CD8-positive, alpha-beta memory T cell (primary cell): ENCODE data around the gene APP. TPM values are rescaled to one million over a fixed set of nuclear protein-coding genes. Genes with fewer than 3 reads are reported as not detected.

Experiments used
- CTCF ChIA-PET: fragments of 350-600 bp; sonication (Branson Sonifier 250); formaldehyde crosslinking; loops from one replicate; lab custom pipeline; 2021; ENCODE audit warnings: antibody characterized with exemption; lab: Charles Lee
- POLR2A ChIA-PET: fragments of 350-600 bp; sonication (Branson Sonifier 250); formaldehyde crosslinking; loops from one replicate; lab custom pipeline; 2021; ENCODE audit warnings: antibody characterized with exemption; lab: Charles Lee
- DNase-seq, 5 donors: peaks; one replicate each; pipeline versions ENCODE4 v3.0.0 to v3.0.0-alpha.2; 2020 to 2022; ENCODE audit warnings: mixed read lengths in 1 of 5
- H3K27ac ChIP-seq: one replicate; pipeline ENCODE4 v1.7.0; 2013; ENCODE audit warnings: low read depth, mild to moderate bottlenecking, low read length, moderate library complexity
- H3K27me3 ChIP-seq: 2 replicates; pipeline ENCODE4 v1.7.0; 2013; ENCODE audit warnings: low read length, mild to moderate bottlenecking; ENCODE audit not compliant: insufficient read depth, poor library complexity, severe bottlenecking
- H3K36me3 ChIP-seq: 2 replicates; pipeline ENCODE4 v1.7.0; 2013; ENCODE audit warnings: mild to moderate bottlenecking, low read length, moderate library complexity; ENCODE audit not compliant: insufficient read depth
- H3K4me1 ChIP-seq: 2 replicates; pipeline ENCODE4 v1.7.0; 2013; ENCODE audit warnings: mild to moderate bottlenecking, low read length, moderate library complexity; ENCODE audit not compliant: insufficient read depth
- H3K4me3 ChIP-seq: 2 replicates; pipeline ENCODE4 v1.7.0; 2013; ENCODE audit warnings: mild to moderate bottlenecking, low read length
- H3K9me3 ChIP-seq: 2 replicates; pipeline ENCODE4 v1.7.0; 2013; ENCODE audit warnings: mild to moderate bottlenecking, low read length
- H3K27ac Mint-ChIP-seq, 8 donors: one replicate each; pipeline ENCODE4 v1.8.0; 2020 to 2021; ENCODE audit warnings: mixed read lengths in 8 of 8, mild to moderate bottlenecking in 6 of 8, inconsistent platforms in 3 of 8, moderate library complexity in 3 of 8
- H3K27me3 Mint-ChIP-seq, 2 donors: one replicate each; pipeline ENCODE4 v1.8.0; 2020 to 2021; ENCODE audit warnings: mixed read lengths in 2 of 2, mild to moderate bottlenecking in 1 of 2, moderate library complexity in 1 of 2
- H3K36me3 Mint-ChIP-seq, 3 donors: one replicate each; pipeline ENCODE4 v1.8.0; 2020 to 2021; ENCODE audit warnings: mixed read lengths in 3 of 3, inconsistent platforms in 1 of 3, mild to moderate bottlenecking in 1 of 3
- H3K4me1 Mint-ChIP-seq, 3 donors: one replicate each; pipeline ENCODE4 v1.8.0; 2020 to 2021; ENCODE audit warnings: mixed read lengths in 3 of 3, inconsistent platforms in 1 of 3, mild to moderate bottlenecking in 1 of 3
- H3K4me3 Mint-ChIP-seq, 7 donors: one replicate each; pipeline ENCODE4 v1.8.0; 2020 to 2021; ENCODE audit warnings: mixed read lengths in 7 of 7, mild to moderate bottlenecking in 6 of 7, moderate library complexity in 4 of 7, inconsistent platforms in 2 of 7
- H3K9me3 Mint-ChIP-seq, 5 donors: one replicate each; pipeline ENCODE4 v1.8.0; 2020 to 2022; ENCODE audit warnings: mixed read lengths in 5 of 5, mild to moderate bottlenecking in 3 of 5, moderate library complexity in 2 of 5, inconsistent platforms in 1 of 5
- polyA plus RNA-seq: library from polyadenylated mRNA; unstranded; fragments of 300-500 nt; fragmentation: Illumina TruSeq; gene quantifications from one replicate; pipeline ENCODE4 v1.2.3, GENCODE V29; 2021
- total RNA-seq, 2 experiments: library from RNA; stranded (reverse); gene quantifications; one replicate each; pipeline ENCODE4 v1.2.3, GENCODE V29; 2021

Gene APP
- total and polyA plus RNA-seq, 3 experiments from 2014 or later: 5.3 to 15.3 (median 15.2) TPM

- CTCF ChIA-PET: no interaction called here
- Histone ChIP-seq H3K4me1 (peaks cover 6% of the 10 kb centered on the region), H3K4me3 (no peak overlapping the region), H3K36me3 (no peaks in the 10 kb centered on the region), H3K27me3 (no peaks in the 10 kb centered on the region), H3K27ac (no peak overlapping the region), H3K9me3 (no peaks in the 10 kb centered on the region)
- no peak overlapping the region for H3K4me3 Mint-ChIP-seq
- H3K4me1 Mint-ChIP-seq: no peaks in the 10 kb centered on the region
- H3K9me3 Mint-ChIP-seq: no peaks in the 10 kb centered on the region
- POLR2A ChIA-PET: no interaction called here
- no peak for DNase-seq
- peaks cover 0 to 2% (median 0%) of the 10 kb centered on the region in 3 donors for H3K36me3 Mint-ChIP-seq
- no peak overlapping the region for H3K27ac Mint-ChIP-seq
- H3K27me3 Mint-ChIP-seq: no peaks in the 10 kb centered on the region
Measured at GRCh38 chr21:25980710-25981109, 189.9 kb downstream of the APP start.

DNA sequence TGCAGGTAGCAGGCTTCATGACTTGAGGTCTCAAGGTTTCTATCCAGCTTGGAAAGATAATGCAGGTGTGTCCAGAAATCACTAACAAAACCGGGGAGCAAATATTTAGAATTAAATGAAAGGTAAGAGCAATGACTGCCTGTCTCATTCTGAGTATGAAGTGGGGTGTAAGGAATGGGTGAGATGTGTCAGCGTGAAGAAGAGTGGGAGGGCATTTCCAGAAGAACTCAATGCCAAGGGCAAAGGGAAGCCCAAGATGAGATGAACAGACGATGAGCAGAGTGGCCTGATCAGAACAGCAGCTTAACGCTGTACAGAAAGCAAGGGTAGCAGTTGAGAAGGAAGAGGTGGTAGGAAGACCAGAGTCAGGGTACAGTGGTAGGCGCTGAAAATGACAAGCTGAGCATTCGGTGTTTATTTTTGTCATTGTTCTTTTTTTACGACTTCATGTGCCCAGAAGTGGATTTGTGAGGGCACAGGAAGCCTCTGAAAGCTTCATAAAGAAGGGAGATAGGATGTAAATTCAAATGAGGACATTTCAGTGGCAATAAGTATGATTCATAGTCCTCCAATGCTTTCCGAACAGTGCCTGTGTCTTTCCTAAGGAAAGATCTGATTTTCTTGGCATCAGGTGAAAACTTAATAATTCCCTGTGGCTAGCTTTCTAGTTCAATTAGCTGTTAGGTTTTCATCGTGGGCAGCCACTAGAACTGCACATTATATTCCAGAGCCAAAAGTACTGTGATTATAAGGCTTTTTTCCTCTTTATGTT is 190.5 kb downstream of the APP start:
- H3K36me3 Mint-ChIP-seq: peaks cover 0 to 2% (median 0%) of the 10 kb centered on the region in 3 donors
- CTCF ChIA-PET: no interaction called here

DNA sequence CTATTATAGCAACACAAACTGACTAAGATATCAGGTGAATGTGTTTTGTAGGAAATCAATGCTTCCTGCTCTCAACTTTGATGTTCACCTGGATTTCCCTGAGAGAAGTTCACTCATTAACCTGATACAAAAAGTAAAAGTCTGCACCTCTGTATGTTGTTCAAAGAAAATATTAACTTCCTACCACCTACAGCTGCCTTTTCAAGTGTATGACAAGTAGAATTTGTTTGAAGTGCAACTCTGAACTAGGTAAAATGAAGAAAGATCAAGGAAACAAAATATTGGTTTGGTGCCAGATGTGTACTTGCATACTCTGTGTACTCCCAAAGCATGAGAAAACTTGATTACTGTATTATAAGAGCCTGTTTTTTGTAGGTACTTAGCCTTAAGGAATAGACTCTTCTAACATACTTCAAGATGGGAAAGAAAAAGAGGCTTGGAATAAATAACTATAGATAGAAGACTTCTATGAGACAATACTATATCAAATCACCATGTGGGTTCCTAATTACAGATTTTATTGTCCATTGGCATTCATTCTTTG is 193.4 kb downstream of the APP start:
- Mint-ChIP-seq H3K9me3 (peaks cover 0 to 3% (median 0%) of the 10 kb centered on the region in 5 donors), H3K4me1 (no peaks in the 10 kb centered on the region), H3K27me3 (no peaks in the 10 kb centered on the region), H3K27ac (no peak overlapping the region), H3K36me3 (peaks cover 0 to 2% (median 0%) of the 10 kb centered on the region in 3 donors), H3K4me3 (no peak overlapping the region)
- Histone ChIP-seq H3K36me3 (no peaks in the 10 kb centered on the region), H3K27ac (no peak overlapping the region), H3K9me3 (no peaks in the 10 kb centered on the region), H3K4me3 (no peak overlapping the region), H3K4me1 (peaks cover 6% of the 10 kb centered on the region), H3K27me3 (no peaks in the 10 kb centered on the region)
- CTCF ChIA-PET: no interaction called here
- POLR2A ChIA-PET: no interaction called here
- DNase-seq: no peak

More for the DNA sequence above, 190.5 kb downstream of the APP start:
- Mint-ChIP-seq H3K27ac (no peak overlapping the region), H3K4me1 (no peaks in the 10 kb centered on the region), H3K9me3 (no peaks in the 10 kb centered on the region), H3K4me3 (no peak overlapping the region), H3K27me3 (no peaks in the 10 kb centered on the region)
- H3K4me1 ChIP-seq: peaks cover 6% of the 10 kb centered on the region
- no peaks in the 10 kb centered on the region for H3K27me3 ChIP-seq
- no peaks in the 10 kb centered on the region for H3K36me3 ChIP-seq
- H3K27ac ChIP-seq: no peak overlapping the region
- H3K9me3 ChIP-seq: no peaks in the 10 kb centered on the region
- no peak overlapping the region for H3K4me3 ChIP-seq
- POLR2A ChIA-PET: no interaction called here
- DNase-seq: no peak

DNA sequence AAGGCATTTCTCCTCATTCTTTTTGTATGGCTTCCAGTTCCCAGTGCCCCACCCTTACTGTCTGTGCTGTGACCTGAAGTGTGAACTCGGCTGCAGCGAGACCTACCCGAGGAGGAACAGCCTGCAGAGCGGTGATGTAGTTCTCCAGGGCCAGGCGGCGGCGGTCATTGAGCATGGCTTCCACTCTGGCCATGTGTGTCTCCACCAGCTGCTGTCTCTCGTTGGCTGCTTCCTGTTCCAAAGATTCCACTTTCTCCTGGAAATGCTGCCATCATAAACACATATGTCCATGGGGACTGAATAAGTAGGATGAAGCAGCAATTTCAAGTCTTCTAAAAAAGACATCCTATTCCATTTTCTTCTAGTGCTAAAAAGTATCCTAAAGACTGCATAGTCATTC is 195.6 kb downstream of the APP start:
- Histone ChIP-seq H3K27ac (no peak overlapping the region), H3K4me1 (peaks cover 6% of the 10 kb centered on the region), H3K9me3 (no peaks in the 10 kb centered on the region), H3K27me3 (no peaks in the 10 kb centered on the region), H3K4me3 (no peak overlapping the region), H3K36me3 (no peaks in the 10 kb centered on the region)
- H3K4me3 Mint-ChIP-seq: no peak overlapping the region
- no peaks in the 10 kb centered on the region for H3K27me3 Mint-ChIP-seq
- H3K9me3 Mint-ChIP-seq: peaks cover 0 to 3% (median 0%) of the 10 kb centered on the region in 5 donors
- ChIA-PET CTCF (no interaction called here), POLR2A (no interaction called here)
- no peak overlapping the region for H3K27ac Mint-ChIP-seq
- no peak for DNase-seq
- H3K36me3 Mint-ChIP-seq: peaks cover 0 to 3% (median 0%) of the 10 kb centered on the region in 3 donors
- no peaks in the 10 kb centered on the region for H3K4me1 Mint-ChIP-seq

DNA sequence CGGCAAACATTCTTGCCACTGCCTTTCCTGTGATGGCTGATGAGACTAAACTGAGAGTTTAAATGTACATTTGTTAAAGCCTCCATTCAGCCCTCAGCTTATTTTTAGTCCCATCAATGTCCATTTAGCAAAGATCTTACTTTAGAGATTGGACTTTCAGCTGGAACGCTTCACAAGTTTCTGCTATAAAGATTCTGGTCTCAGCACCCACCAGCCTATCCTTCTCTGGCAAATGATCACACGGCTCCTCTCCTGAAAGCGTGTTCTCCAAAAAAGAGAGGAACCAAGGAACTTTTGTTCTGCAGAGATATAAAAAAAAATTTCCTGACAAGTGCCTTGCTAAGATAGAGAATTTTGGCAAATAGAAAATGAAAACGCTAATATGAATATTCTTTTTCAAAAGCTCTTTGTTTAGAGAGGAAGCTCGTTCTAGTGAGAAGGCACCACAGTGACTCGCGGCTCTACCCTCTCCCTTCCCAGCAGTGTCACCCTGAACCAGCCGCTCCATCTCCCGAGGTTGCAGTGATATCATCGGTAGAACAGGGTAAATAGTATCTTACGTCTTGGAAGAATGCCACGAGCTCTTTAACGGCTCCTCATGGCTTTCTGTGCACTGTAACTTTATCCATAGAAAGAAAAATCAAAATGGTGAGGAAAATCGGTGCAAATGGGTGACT is 200.2 kb downstream of the APP start:
- Histone ChIP-seq H3K9me3 (no peaks in the 10 kb centered on the region), H3K4me3 (no peak overlapping the region), H3K4me1 (peaks cover 3% of the 10 kb centered on the region), H3K27ac (no peak overlapping the region), H3K27me3 (no peaks in the 10 kb centered on the region), H3K36me3 (no peaks in the 10 kb centered on the region)
- peaks cover 0 to 3% (median 0%) of the 10 kb centered on the region in 3 donors for H3K36me3 Mint-ChIP-seq
- no peaks in the 10 kb centered on the region for H3K27me3 Mint-ChIP-seq
- ChIA-PET CTCF (no interaction called here), POLR2A (no interaction called here)
- H3K4me1 Mint-ChIP-seq: peaks cover 4 to 6% (median 5%) of the 10 kb centered on the region in 3 donors
- no peak overlapping the region for H3K27ac Mint-ChIP-seq
- no peak overlapping the region for H3K4me3 Mint-ChIP-seq
- H3K9me3 Mint-ChIP-seq: peaks cover 0 to 3% (median 0%) of the 10 kb centered on the region in 5 donors
- no peak for DNase-seq

GRCh38 chr21:25967901-25968438 is 202.6 kb downstream of the APP start:
- Mint-ChIP-seq H3K27me3 (peaks cover 0 to 3% of the 10 kb centered on the region in 2 donors), H3K9me3 (no peaks in the 10 kb centered on the region), H3K4me3 (no peak overlapping the region), H3K36me3 (peaks cover 0 to 3% (median 0%) of the 10 kb centered on the region in 3 donors), H3K4me1 (peaks cover 4 to 6% (median 5%) of the 10 kb centered on the region in 3 donors), H3K27ac (peak overlapping the region in 4 of 8 donors; percentile 33 to 66 (median 48))
- H3K4me1 ChIP-seq: peaks cover 3% of the 10 kb centered on the region
- POLR2A ChIA-PET: no interaction called here
- no peaks in the 10 kb centered on the region for H3K27me3 ChIP-seq
- no peak overlapping the region for H3K27ac ChIP-seq
- H3K36me3 ChIP-seq: no peaks in the 10 kb centered on the region
- H3K4me3 ChIP-seq: no peak overlapping the region
- CTCF ChIA-PET: no interaction called here
- DNase-seq: no peak
- no peaks in the 10 kb centered on the region for H3K9me3 ChIP-seq

DNA sequence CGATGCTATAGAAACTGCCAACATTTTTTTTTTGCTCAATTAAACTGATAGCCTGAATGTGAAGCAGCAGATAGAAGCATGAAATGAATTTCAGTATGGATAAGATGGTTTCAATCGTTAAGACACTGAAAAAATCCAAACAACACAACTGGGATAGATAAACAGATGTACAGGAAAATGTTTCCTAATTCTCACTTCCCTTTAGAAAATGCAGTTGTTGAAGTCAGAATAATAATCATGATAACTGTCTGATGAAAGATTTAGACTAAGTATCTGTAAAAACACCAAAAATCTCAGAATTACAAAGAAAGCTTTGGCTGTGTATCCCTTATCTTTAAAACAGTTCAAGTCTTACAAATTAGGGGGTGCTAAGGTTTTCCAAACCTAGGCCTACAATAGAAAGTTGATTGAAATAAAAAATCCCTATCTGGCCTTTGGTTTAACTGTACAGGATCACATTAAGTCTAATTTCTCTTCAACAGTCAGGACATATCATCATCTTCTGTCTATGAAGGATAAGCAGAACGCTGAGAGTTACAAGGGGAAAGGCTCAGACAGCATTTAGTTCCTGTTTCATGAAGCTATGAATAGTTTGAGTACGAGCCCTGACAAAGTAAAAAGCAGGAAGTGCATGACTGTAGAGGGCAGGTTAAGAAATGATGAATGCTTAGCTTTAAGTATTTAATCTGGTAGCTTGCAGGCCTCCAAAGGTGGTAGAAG is 203.2 kb downstream of the APP start:
- peak overlapping the region in 4 of 8 donors; percentile 33 to 66 (median 48) for H3K27ac Mint-ChIP-seq
- Histone ChIP-seq H3K4me1 (peaks cover 3% of the 10 kb centered on the region), H3K27ac (no peak overlapping the region), H3K4me3 (no peak overlapping the region), H3K36me3 (no peaks in the 10 kb centered on the region), H3K9me3 (no peaks in the 10 kb centered on the region), H3K27me3 (no peaks in the 10 kb centered on the region)
- H3K36me3 Mint-ChIP-seq: peaks cover 0 to 3% (median 0%) of the 10 kb centered on the region in 3 donors
- DNase-seq: peak in 1 of 5 donors; percentile 0
- no peaks in the 10 kb centered on the region for H3K9me3 Mint-ChIP-seq
- H3K4me3 Mint-ChIP-seq: no peak overlapping the region
- ChIA-PET CTCF (no interaction called here), POLR2A (no interaction called here)
- peaks cover 0 to 3% of the 10 kb centered on the region in 2 donors for H3K27me3 Mint-ChIP-seq
- peaks cover 4 to 6% (median 5%) of the 10 kb centered on the region in 3 donors for H3K4me1 Mint-ChIP-seq
